Measurements from ENCODE around the gene SLC9A7.

DNA sequence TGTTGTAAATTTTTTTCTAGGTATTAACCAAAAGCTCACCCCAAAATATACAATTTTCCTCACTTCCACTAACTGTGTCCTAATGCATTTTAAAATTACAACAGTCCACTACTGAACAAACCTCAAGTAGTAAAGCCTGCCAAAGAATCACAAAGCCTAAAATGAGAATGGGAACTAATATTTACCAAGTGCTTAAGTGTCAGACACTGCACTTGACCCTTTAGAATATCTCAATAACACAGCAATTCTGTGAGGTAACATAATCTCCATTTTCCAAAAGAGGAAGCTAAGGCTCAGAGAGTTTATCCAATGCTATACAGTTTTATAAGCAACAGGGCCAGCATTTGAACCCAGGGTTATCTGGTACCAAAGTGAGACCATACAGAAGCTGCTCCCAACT, 4.9 kb downstream of the SLC9A7 start:
- TF ChIP-seq ZBTB20 (tag by site-specific recombination; IDR thresholded peaks at IDR 0.05) (no peak), YY1 (tag by site-specific recombination; IDR thresholded peaks at IDR 0.05) (no peak), ZNF473 (tag by site-specific recombination; IDR thresholded peaks at IDR 0.05) (no peak), ZNF76 (tag by site-specific recombination; IDR thresholded peaks at IDR 0.05; ENCODE audit: borderline replicate concordance, low read depth) (no peak), ZNF768 (tag by site-specific recombination; IDR thresholded peaks at IDR 0.05) (no peak), ZSCAN4 (tag by site-specific recombination; IDR thresholded peaks at IDR 0.05) (no peak), CTCF (tag by site-specific recombination; IDR thresholded peaks at IDR 0.05) (no peak), ZNF324 (tag by site-specific recombination; IDR thresholded peaks at IDR 0.05) (no peak), PATZ1 (tag by site-specific recombination; IDR thresholded peaks at IDR 0.05) (no peak), ZFP41 (tag by site-specific recombination; IDR thresholded peaks at IDR 0.05; ENCODE audit: borderline replicate concordance) (no peak), ZNF202 (tag by site-specific recombination; IDR thresholded peaks at IDR 0.05; ENCODE audit: borderline replicate concordance) (no peak), ZNF544 (tag by site-specific recombination; IDR thresholded peaks at IDR 0.05) (no peak), TCF7L2 (IDR thresholded peaks at IDR 0.05; ENCODE audit: borderline replicate concordance, low read depth, low read length) (no peak)
